ENCODE measurements around the gene MRO. TPM values are rescaled to one million over a fixed set of nuclear protein-coding genes. Genes with fewer than 3 reads are reported as not detected.
A peak's percentile ranks its signal among the peaks of the same experiment; 100 is the strongest.

The MRO gene
- total and polyA plus RNA-seq, 12 donors, result 0.22 to 4.3 (median 1.6) TPM

DNA sequence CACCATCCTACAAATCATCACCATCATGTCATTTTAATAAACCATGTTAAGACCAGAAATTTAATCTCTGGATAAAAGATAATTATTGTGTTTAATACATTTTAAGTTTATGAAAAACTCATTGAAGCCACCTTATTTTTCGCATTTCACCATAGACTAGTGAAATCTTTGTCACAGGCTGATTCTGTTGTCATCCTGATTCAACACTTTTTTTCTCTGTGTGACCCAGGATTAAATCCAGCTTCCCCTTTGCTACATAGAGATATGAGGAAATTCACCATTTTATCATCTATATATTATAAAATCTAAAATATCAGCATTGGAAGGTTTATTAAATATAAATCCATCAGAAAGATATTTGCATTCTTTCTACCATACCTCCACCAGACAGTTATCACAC is 29.2 kb upstream of the MRO start:
- intact Hi-C loops (cut with DNase I), result no loop called here

DNA sequence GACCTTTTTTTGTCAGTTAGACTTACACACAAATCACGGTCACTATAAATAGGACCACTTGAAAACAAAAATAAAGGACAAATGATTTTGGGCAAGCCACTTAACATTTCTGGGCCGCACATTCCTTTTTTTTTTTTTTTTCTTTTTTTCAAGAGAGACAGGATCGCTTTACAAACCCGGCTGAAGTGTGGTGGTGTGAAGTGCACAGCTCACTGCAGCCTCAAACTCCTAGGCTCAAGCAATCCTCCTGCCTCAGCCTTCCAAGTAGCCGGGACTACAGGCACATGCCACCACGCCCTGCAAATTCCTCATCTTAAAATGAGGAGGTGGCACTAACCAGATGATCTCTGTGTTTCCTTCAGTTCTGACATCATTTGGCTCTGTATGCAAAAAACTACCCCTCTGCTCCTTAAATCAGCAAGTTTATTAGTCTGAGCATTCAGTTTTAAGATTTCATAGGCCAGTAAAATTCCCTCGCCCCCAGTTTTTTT is 28.3 kb upstream of the MRO start:
- Histone ChIP-seq H3K27me3 (no peaks in the 10 kb centered on the region), H3K9me3 (no peaks in the 10 kb centered on the region), H3K36me3 (no peaks in the 10 kb centered on the region), H3K27ac (peak overlapping the region in 4 of 10 donors; percentile 22 to 81 (median 46)), H3K4me3 (no peak overlapping the region), H3K4me1 (peaks cover 0 to 46% (median 20%) of the 10 kb centered on the region in 9 donors)
- peak in 6 of 8 donors; percentile 46 to 60 (median 53) for ATAC-seq
- TF ChIP-seq, protein P1, sequence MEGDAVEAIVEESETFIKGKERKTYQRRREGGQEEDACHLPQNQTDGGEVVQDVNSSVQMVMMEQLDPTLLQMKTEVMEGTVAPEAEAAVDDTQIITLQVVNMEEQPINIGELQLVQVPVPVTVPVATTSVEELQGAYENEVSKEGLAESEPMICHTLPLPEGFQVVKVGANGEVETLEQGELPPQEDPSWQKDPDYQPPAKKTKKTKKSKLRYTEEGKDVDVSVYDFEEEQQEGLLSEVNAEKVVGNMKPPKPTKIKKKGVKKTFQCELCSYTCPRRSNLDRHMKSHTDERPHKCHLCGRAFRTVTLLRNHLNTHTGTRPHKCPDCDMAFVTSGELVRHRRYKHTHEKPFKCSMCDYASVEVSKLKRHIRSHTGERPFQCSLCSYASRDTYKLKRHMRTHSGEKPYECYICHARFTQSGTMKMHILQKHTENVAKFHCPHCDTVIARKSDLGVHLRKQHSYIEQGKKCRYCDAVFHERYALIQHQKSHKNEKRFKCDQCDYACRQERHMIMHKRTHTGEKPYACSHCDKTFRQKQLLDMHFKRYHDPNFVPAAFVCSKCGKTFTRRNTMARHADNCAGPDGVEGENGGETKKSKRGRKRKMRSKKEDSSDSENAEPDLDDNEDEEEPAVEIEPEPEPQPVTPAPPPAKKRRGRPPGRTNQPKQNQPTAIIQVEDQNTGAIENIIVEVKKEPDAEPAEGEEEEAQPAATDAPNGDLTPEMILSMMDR (IDR thresholded peaks at IDR 0.05), result no peak
- DNase-seq, result no peak
- WGBS, 2 donors, result 53 to 59% methylated on average over 7 of the region's 7 CpGs
- intact Hi-C loops (cut with DNase I), result no loop called here

More for the DNA sequence above, 29.2 kb upstream of the MRO start:
- Histone ChIP-seq H3K27ac (peak overlapping the region in 1 of 10 donors; percentile 81), H3K36me3 (no peaks in the 10 kb centered on the region), H3K4me3 (no peak overlapping the region), H3K27me3 (no peaks in the 10 kb centered on the region), H3K9me3 (no peaks in the 10 kb centered on the region), H3K4me1 (peaks cover 0 to 48% (median 20%) of the 10 kb centered on the region in 9 donors)
- TF ChIP-seq, protein P1 (IDR thresholded peaks at IDR 0.05), result no peak
- WGBS, 2 donors, result 90 to 92% methylated on average over 1 of the region's 1 CpG
- ATAC-seq (no peak), DNase-seq (no peak)

DNA sequence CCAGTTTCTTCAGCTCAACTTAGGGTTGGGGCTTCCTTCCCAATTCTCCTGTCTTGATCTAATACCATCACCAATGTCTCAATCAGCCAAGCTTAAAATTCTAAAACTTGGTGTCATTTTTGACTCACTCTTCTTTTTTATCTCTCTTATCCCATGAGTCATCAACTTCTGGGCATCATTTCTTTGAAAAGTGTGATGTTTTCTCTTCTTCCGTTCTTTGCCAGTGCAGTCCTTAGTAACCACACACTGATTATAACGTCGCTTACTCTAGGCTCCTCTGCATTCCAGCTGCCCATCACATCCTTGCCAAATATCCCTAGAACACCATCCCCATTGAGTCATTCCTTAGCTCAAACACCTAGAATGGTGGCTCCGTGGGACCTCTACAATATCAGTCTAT is 27.4 kb upstream of the MRO start:
- intact Hi-C loops (cut with DNase I), result no loop called here
- H3K27ac ChIP-seq, result peak overlapping the region in 7 of 10 donors; percentile 17 to 56 (median 23)
- ATAC-seq (no peak), DNase-seq (no peak)
- H3K27me3 ChIP-seq, result no peaks in the 10 kb centered on the region
- no peaks in the 10 kb centered on the region for H3K9me3 ChIP-seq
- no peak overlapping the region for H3K4me3 ChIP-seq
- WGBS, 2 donors, result 65 to 66% methylated on average over 4 of the region's 4 CpGs
- peaks cover 0 to 46% (median 20%) of the 10 kb centered on the region in 9 donors for H3K4me1 ChIP-seq
- TF ChIP-seq, protein P1 (IDR thresholded peaks at IDR 0.05), result no peak
- H3K36me3 ChIP-seq, result no peaks in the 10 kb centered on the region

DNA sequence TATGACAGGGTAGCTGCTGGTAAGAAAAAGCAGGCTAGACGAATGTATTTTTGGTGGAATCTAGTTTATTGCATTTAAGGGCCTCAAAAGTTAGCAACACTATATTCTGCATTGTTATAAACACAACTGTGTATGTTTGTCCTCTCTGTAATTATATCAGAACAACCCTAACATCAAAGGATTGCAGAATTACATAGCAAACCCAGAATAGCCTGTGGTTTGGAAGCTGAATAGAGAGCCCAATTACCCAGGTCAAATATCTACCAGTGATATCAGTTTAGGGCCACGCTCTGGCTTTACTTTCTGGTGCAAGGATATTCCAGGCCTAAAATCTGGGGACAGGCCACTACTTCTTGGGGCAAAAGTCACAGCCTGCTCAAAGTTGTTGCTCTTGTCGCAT is 25.1 kb upstream of the MRO start:
- DNase-seq (no peak), ATAC-seq (peak in 4 of 8 donors; percentile 31 to 70 (median 57))
- Histone ChIP-seq H3K27me3 (no peaks in the 10 kb centered on the region), H3K4me1 (peaks cover 0 to 49% (median 22%) of the 10 kb centered on the region in 9 donors), H3K4me3 (no peak overlapping the region), H3K36me3 (no peaks in the 10 kb centered on the region), H3K27ac (peak overlapping the region in 8 of 10 donors; percentile 2 to 78 (median 66)), H3K9me3 (no peaks in the 10 kb centered on the region)
- WGBS, 2 donors, result 69 to 73% methylated on average over 3 of the region's 3 CpGs
- intact Hi-C loops (cut with DNase I), result no loop called here
- TF ChIP-seq, protein P1 (IDR thresholded peaks at IDR 0.05), result no peak

Data from heart right ventricle (tissue), 16 donors.